Thyroid gland (tissue), 4 donors: Measurements from ENCODE around the gene HEPACAM. TPM values are rescaled to one million over a fixed set of nuclear protein-coding genes. Genes with fewer than 3 reads are reported as not detected.

ENCODE experiments used
- DNase-seq, 2 donors: peaks; one replicate each; pipeline ENCODE4 v3.0.0-alpha.2; 2019
- H3K27ac ChIP-seq, 3 donors: fragments of 200-600 bp; sonication (generic); 1 replicate in 2 of 3; 2 replicates in 1 of 3; pipeline ENCODE4 v1.5.1; 2016 to 2019; ENCODE audit warnings: mild to moderate bottlenecking in 1 of 3, moderate library complexity in 1 of 3
- H3K27me3 ChIP-seq: fragments of 200-600 bp; sonication (generic); one replicate; pipeline ENCODE4 v1.5.1; 2019
- H3K36me3 ChIP-seq, 2 donors: fragments of 200-600 bp; sonication (generic); one replicate each; pipeline ENCODE4 v1.5.1; 2016 to 2019
- H3K4me1 ChIP-seq, 2 donors: fragments of 200-600 bp; sonication (generic); one replicate each; pipeline ENCODE4 v1.5.1; 2017 to 2019
- H3K4me3 ChIP-seq, 3 donors: fragments of 200-600 bp; sonication (generic); replicated peaks in 1 of 3; 1 replicate in 2 of 3; 2 replicates in 1 of 3; pipeline ENCODE4 v1.5.1; 2016; ENCODE audit warnings: mild to moderate bottlenecking in 1 of 3
- H3K9me3 ChIP-seq: fragments of 200-600 bp; sonication (generic); one replicate; pipeline ENCODE4 v1.5.1; 2017
- CTCF ChIP-seq, 6 experiments: fragments of 200-600 bp in 3 of 6; fragments of 450-650 bp in 3 of 6; sonication (generic) in 3 of 6; IDR thresholded peaks; one replicate each; pipeline ENCODE4 v1.5.1; 2016 to 2019; ENCODE audit warnings: antibody characterized with exemption in 6 of 6, mild to moderate bottlenecking in 2 of 6, inconsistent platforms in 1 of 6, moderate library complexity in 1 of 6
- POLR2A ChIP-seq, 2 donors: fragments of 450-650 bp; IDR thresholded peaks; one replicate each; pipeline ENCODE4 v1.6.1; 2017; ENCODE audit warnings: antibody characterized with exemption in 2 of 2, mild to moderate bottlenecking in 2 of 2, moderate library complexity in 1 of 2
- whole genome bisulfite sequencing, 2 donors: methylation state at CpG; one replicate each; pipeline ENCODE4 v1.1.5; 2017; 5-methylcytosine and 5-hydroxymethylcytosine counted together
- intact Hi-C: fragments of 100-400 bp; cut with DNase I; formaldehyde crosslinking; loops from one replicate; pipeline ENCODE4 v1.15.1; 2023
- total RNA-seq, 4 donors: library from RNA; depleted of rRNA; stranded (reverse); fragments of >200 nt; gene quantifications; one replicate each; pipeline ENCODE4 v1.2.3, GENCODE V29; 2016

Gene HEPACAM
- total RNA-seq, 4 donors from 2014 or later = 0.27 to 1.1 (median 0.45) TPM; not detected in 1

GRCh38 chr11:124943741-124944140, 7.9 kb upstream of the HEPACAM start:
- no peak for TF ChIP-seq POLR2A (IDR thresholded peaks at IDR 0.05)
- TF ChIP-seq CTCF (IDR thresholded peaks at IDR 0.05) = no peak
- Histone ChIP-seq H3K27me3 (no peaks in the 10 kb centered on the region), H3K4me3 (no peak overlapping the region), H3K9me3 (no peaks in the 10 kb centered on the region), H3K27ac (no peak overlapping the region), H3K4me1 (no peaks in the 10 kb centered on the region), H3K36me3 (no peaks in the 10 kb centered on the region)
- WGBS, 2 donors = 28 to 76% methylated on average over 1 of the region's 1 CpG
- no peak for DNase-seq
- intact Hi-C loops = no loop called here

- H3K36me3 ChIP-seq = no peaks in the 10 kb centered on the region
- no peak for DNase-seq
- intact Hi-C loops = no loop called here
- H3K9me3 ChIP-seq = no peaks in the 10 kb centered on the region
- H3K4me3 ChIP-seq = no peak overlapping the region
- 68 to 70% methylated on average over 5 of the region's 5 CpGs for WGBS, 2 donors
- H3K4me1 ChIP-seq = no peaks in the 10 kb centered on the region
- no peak for TF ChIP-seq POLR2A (IDR thresholded peaks at IDR 0.05)
- no peak for TF ChIP-seq CTCF (IDR thresholded peaks at IDR 0.05)
- no peaks in the 10 kb centered on the region for H3K27me3 ChIP-seq
- H3K27ac ChIP-seq = no peak overlapping the region
Measured at GRCh38 chr11:124943254-124943616, 7.4 kb upstream of the HEPACAM start.

GRCh38 chr11:124942466-124943253, 6.8 kb upstream of the HEPACAM start:
- intact Hi-C loops = no loop called here
- H3K36me3 ChIP-seq = no peaks in the 10 kb centered on the region
- no peak overlapping the region for H3K27ac ChIP-seq
- H3K4me3 ChIP-seq = no peak overlapping the region
- TF ChIP-seq CTCF (IDR thresholded peaks at IDR 0.05) (no peak), POLR2A (IDR thresholded peaks at IDR 0.05) (no peak)
- DNase-seq = no peak
- H3K4me1 ChIP-seq = no peaks in the 10 kb centered on the region
- no peaks in the 10 kb centered on the region for H3K27me3 ChIP-seq
- WGBS, 2 donors = 63 to 66% methylated on average over 6 of the region's 6 CpGs
- H3K9me3 ChIP-seq = no peaks in the 10 kb centered on the region

- Histone ChIP-seq H3K4me3 (no peak overlapping the region), H3K36me3 (no peaks in the 10 kb centered on the region), H3K4me1 (no peaks in the 10 kb centered on the region), H3K9me3 (no peaks in the 10 kb centered on the region), H3K27ac (no peak overlapping the region), H3K27me3 (no peaks in the 10 kb centered on the region)
- intact Hi-C loops = no loop called here
- WGBS, 2 donors = 96% methylated on average over 1 of the region's 1 CpG
- DNase-seq = no peak
- TF ChIP-seq CTCF (IDR thresholded peaks at IDR 0.05) = no peak
- no peak for TF ChIP-seq POLR2A (IDR thresholded peaks at IDR 0.05)
Measured at GRCh38 chr11:124941703-124942102, 5.9 kb upstream of the HEPACAM start.

GRCh38 chr11:124938970-124939369, 3.1 kb upstream of the HEPACAM start:
- Histone ChIP-seq H3K4me1 (no peaks in the 10 kb centered on the region), H3K27ac (no peak overlapping the region), H3K4me3 (no peak overlapping the region), H3K27me3 (no peaks in the 10 kb centered on the region), H3K36me3 (no peaks in the 10 kb centered on the region), H3K9me3 (no peaks in the 10 kb centered on the region)
- no peak for DNase-seq
- intact Hi-C loops = no loop called here
- TF ChIP-seq CTCF (IDR thresholded peaks at IDR 0.05) (no peak), POLR2A (IDR thresholded peaks at IDR 0.05) (no peak)
- 69 to 74% methylated on average over 6 of the region's 6 CpGs for WGBS, 2 donors
